ENCODE results near the gene SLC5A11.

SLC5A11 gene

DNA sequence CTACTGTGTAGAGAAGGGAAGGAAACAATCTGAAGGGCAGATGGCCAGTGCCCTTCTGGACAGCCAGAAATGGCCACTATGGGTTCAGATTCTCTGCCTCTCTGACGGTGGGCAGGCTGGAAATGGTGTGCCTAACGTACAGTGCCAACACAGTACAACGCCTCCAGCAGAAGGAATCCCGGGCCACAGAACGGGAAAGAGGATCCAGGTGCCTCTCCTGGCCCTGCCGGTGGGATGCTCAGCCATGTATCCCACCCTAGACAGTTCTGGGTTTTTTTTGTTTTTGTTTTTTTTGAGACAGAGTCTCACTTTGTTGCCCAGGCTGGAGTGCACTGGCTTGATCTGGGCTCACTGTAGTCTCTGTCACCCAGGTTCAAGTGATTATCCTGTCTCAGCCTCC, 71.5 kb downstream of the SLC5A11 start:
- DNase-seq = no peak

DNA sequence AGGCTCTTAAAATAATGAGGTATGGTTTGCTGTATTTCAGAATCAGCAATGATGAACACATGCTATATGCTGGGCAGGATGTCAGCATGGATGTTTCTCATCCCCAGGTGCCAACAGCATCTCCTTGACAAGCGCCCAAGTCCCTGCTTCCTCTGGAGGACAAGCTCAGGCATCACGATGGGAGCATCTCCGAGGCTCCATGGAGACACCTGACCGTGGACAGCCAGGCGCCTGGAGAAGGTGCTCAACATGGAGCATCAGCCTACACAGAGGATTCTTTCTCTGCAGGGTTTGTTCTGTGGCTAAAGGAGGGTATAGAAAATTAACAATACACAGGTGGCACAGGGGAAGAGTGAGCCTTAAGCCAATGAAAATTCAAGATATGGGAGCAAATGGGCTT, 72.1 kb downstream of the SLC5A11 start:
- no peak for DNase-seq

DNA sequence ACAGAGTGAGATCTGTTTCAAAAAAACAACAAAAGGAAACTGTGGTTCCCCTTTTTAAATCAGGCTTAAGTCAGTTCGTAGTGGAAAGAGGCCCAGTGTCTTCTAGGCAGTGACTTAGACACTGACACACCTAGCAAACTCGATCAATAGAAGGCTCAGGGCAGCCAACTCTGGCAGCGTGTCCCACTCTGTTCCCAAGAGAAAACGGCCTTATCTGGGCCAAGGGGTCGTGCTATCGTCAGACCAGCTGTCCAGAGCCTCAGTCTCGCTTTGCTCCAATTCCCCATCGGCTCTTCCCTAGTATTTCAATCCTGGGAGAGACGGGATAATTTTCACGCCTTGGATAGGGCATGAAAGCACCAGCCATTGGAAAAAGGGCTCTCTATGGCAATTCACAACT, 72.9 kb downstream of the SLC5A11 start:
- no peak for DNase-seq

DNA sequence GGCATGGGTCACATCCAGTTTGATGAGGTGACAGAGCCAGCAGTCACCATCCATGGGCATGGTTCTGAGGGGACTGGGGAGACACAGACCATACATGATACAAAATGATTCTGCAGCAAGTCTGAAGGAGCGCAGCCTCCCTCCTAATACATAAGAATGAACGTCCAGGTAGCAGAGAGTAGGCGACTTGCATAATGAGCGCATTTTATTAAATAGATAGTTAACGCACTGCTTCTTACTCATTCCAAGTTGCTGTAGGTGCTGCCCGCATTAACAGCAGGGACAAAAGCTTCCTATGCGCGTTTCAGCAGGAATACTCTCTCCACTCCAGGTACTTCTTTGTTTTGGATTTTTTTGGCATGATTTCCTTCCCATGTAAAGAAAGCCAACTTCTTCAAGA, 73.8 kb downstream of the SLC5A11 start:
- DNase-seq = no peak

DNA sequence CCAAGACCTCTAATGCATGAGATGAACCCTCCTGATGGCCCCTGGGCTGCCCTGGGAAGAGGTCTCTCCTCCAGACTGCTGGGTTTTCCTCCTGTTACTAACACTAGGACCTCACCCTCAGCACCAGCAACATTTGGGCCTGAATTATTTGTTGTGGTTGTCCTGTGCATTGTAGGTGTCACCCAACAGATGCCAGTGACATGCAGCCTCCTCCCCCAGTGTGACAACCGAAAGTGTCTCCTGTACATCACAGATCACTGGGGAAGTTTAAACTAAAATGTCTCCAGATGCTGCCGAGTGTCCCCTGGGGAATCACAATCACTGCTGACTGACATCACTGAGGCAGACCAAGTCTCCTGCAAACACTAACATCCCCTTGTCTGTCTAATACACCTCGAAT, 74.8 kb downstream of the SLC5A11 start:
- no peak for DNase-seq

DNA sequence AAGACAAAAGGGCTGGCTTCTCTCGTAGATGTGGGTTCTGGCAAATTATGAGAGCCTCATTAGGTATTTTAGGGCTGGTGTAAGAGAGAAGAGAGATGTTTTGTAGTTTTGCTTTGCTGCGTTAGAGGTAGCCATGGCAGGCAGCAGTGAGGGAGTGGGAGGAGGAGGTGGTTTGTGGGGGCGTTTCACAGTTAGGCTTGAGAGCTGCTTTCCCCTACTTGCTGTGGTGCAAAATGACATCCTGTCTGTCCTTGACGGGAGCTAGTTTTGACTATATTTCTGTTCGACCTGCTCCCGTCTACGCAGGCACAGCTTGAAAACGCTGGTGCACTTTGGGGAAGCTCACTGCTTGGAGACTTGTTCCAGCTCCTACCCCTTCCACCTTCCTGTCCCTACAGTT, 75.5 kb downstream of the SLC5A11 start:
- no peak for DNase-seq

DNA sequence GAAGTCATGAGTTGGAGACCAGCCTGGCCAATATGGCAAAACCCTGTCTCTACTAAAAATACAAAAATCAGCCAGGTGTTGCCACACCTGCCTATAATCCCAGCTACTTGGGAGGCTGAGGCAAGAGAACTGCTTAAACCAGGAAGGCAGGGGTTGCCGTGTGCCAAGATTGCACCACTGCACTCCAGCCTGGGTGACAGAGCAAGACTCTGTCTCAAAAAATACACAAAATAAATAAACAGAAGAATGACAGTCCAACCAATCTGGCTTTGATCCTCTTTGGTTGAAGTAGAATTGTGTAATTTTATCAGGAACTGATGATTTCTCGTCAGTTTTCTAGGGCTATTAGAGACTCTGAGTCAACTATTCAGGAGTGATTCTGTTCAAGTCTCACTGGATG, 79.4 kb downstream of the SLC5A11 start:
- no peak for DNase-seq

DNA sequence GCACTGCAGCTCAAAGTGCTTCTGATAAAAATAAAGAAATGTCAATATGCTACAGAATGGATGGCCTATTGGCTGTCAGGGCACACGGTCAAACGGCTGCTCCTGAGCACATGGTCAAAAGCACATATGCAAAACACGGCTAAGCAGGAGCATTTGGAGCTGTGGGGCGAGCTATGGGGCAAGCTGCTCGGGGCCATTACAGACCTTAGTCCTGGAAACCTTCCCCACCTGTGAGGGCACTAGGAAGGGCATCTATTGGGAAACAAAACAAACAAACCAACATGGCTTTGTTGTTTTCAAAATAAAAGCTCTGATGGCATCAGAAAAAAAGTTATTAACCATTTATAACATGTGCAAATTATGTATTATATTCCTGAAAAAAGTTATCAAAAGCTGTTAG, 83.6 kb downstream of the SLC5A11 start:
- DNase-seq = no peak

DNA sequence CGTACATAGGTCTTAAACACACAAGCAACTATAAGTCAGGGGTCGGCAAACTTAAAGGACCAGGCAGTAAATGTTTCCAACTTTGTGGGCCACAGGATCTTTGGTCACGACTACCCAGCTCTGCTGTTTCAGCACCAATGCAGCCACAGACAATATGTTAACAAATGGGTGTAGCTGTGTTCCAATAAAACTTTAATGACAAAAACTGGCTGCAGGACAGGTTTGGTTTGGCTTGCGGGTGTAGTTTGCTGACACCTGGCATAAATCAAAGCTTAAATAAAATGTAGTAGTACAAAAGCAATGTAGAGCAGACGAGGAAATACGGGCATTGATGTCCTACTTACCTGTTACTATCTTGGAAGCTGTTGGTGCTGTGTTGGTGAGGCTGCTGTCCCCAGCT, 84.7 kb downstream of the SLC5A11 start:
- DNase-seq = no peak

DNA sequence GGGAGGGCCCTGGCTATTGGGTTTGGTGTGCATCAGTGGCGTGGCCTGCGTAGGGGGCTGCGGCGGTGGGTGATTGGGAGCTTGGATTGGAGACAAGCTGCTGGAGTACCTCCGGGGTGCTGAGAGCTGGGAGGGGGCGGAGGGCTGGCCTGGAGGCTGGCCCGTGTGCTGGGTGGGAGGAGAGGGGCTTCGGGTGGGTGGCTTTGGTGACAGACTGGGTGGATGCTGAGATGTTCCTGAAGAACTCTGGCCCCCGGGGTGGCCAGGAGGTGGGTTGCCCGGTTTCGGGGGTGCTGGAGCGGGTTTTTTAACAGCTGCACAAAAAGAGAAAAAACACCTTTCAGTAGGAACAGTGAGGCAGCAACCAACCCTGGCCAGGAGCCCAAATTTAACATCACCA, 85.3 kb downstream of the SLC5A11 start:
- DNase-seq = no peak

DNA sequence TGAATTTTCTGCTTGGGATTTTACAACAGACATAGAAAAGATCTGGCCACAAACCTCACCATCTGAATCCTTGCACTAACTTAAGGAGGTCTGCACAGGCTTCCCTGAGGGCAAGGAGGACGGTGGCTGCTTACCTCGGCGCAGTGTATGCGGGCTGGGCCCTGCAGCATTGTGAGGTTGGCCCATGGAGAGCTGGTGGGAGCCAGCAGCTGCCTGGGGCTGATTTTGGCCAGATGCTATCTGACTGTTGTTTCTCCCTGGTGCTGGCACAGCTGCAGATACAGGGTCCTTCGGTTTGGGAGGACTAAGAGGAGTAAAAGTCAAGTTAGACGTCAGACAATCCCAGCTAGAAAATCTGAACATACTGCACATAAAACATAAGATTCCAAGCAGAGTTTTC, 89.6 kb downstream of the SLC5A11 start:
- DNase-seq = no peak

DNA sequence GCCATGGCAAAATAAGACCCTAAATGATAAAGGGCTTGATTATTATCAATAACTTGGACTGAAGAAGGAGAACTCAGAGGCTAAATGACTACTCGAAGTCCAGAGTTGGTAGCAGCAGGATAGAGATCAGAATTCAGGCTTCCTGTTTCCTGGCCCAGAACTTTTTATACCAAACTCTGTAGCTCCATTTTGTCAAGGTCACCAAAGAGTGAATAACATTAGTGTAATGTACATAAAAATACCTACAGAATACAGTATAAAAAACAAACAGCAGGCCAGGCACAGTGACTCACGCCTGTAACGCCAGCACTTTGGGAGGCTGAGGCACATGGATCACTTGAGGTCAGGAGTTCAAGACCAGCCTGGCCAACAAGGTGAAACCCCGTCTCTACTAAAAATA, 90.4 kb downstream of the SLC5A11 start:
- no peak for DNase-seq

DNA sequence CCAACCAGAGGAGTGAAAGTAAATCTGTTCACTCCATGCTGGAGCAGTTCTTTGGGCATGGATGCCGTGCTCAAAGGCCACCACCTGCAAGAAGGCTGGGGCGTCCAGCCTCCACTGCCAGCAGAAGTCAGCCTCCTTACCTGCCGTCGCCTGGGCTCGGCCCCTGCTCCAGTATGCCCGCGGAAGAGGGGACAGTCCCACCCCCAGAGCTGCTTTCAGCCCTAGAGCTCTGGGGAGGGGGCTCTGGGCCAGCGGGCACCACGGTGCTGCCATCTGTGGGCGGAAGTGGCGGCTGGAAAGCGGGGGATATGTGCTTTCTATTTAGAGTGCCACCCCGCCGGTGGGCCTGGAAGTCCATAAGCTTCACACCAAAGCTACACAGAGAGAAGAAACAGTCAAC, 93.5 kb downstream of the SLC5A11 start:
- DNase-seq = peak in 1 of 58 donors; percentile 2

DNA sequence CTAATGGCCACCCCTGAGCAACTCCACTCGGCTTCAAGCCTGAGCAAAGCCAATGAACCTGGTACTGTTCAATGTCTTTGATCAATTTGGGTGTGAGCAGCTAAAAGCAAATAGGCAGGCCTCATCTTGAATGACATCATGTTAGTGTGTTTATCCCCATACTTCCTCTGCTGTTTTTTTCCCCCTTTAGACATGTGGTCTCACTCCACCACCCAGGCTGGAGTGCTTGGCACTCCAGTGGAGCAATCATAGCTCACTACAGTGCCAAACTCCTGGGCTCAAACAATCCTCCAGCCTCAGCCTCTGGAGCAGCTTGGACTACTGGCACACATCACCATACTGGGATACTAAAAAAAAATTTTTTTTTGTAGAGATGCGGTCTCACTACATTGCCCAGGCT, 94.0 kb downstream of the SLC5A11 start:
- no peak for DNase-seq

DNA sequence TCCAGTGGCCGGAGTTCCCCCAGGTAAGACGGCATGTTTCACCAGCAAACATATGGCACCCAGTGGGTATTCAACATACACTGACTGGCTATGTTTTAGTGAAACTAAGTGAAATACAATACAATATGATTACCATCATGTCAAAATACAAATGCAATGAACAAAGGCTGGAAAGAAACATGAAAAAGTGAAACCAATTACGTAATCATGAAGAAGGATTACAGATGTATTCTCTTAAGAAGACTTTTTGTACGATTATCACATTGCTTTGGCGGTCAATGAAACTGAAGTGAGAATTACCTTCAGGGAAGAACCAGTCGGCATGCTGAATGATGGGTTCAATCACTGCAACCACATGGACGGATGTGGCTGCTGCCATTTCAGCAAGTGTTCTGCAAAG, 97.7 kb downstream of the SLC5A11 start:
- no peak for DNase-seq

DNA sequence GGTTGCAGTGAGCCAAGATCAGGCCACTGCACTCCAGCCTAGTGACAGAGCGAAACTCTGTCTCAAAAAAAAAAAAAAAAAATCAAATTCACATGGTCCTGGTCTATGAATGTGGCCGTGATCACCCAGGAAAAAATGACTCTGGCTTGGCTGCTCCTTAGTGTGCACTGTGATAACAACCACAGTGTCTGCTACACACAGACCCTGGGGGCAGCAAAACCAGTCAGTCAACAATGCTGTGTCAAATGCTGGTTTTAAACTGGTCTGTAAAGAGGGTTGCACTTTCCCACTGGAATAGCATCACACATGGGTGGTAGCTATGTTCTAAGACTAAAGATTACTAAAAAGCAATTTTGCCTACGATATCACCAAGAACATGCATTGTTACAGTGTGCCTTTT, 98.4 kb downstream of the SLC5A11 start:
- no peak for DNase-seq

DNA sequence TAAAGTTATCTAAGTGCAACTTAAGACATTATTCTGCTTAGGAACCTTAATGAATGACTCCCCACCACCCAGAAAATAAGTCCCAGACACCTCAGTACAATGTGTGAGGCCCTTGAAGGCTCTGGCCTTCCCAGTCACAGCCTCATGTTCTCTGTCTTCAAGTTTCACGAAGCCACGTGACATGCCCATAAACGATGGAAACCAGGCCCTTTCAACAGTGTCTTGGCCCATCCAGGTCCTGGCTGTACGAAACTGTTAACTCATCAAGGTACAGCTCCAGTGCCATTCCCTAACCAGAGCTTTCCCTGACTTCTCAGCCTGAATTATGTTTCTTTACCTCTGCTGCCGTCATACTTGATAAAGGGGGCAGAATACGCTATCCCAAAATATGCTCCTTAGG, 100.4 kb downstream of the SLC5A11 start:
- no peak for DNase-seq

DNA sequence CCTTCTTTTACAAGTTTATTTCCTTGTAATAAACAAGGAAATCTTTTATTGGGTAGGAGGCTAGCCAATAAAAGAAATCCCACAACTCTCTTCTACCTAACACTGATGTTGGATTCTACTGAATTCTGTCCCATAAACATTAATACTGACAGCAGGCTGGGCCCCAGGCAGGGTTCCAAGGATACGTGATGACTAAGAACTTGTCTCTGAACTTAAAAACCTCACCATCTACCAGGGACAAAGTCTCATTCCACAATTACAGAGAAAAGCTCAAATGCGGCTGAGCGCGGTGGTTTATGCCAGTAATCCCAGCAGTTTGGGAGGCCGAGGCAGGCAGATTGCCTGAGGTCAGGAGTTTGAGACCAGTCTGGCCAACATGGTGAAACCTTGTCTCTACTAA, 104.5 kb downstream of the SLC5A11 start:
- DNase-seq = no peak

DNA sequence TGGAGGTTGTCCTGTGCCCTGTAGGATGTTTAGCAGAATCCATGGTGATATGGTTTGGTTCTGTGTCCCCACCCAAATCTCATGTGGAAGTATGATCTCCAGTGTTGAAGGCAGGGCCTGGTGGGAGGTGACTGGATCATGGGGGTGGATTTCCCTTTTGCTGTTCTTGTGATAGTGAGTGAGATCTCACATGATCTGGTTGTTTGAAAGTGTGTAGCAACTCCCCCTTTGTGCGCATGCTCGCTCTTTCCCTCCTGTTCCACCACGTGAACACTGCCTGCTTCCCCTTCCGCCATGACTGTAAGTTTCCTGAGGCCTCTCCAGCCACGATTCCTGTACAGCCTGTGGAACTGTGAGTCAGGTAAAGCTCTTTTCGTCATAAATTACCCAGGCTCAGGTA, 107.5 kb downstream of the SLC5A11 start:
- DNase-seq = no peak

DNA sequence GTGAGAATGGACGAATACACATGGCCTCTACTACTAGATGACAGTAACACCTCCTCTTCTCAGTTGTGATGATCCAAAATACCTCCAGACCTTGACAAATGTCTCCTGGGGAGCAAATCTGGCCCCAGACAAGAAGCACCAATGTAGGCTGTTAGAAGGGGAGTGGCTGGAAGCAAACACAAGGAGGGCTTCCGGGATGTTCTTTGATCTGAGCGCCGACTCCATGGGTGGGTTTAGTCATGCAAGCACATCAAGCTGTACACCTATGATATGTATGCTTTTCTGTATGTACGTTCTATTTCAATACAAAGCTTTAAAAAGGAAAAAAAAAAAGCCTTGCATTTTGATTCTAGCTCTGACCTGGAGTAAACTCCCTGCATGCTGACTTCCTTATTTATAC, 108.0 kb downstream of the SLC5A11 start:
- DNase-seq = no peak

DNA sequence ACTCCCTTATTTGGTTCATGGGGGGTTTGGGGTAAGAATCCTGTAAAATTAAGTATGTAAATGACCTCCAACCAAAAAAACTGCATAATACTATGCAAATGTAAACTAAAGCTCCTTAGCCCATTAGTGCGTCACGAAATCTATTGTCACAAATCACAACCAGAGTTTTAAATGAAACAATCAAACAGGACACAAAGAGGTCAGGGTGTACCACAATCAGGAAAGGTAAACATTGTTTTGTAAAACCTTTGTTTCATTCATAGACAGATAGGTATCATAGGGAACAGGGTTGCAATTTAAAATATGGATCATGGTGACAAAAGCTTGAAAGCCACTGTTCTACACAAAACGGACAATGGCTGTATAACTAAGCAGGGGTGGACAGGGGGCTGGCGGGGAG, 108.4 kb downstream of the SLC5A11 start:
- DNase-seq = no peak

DNA sequence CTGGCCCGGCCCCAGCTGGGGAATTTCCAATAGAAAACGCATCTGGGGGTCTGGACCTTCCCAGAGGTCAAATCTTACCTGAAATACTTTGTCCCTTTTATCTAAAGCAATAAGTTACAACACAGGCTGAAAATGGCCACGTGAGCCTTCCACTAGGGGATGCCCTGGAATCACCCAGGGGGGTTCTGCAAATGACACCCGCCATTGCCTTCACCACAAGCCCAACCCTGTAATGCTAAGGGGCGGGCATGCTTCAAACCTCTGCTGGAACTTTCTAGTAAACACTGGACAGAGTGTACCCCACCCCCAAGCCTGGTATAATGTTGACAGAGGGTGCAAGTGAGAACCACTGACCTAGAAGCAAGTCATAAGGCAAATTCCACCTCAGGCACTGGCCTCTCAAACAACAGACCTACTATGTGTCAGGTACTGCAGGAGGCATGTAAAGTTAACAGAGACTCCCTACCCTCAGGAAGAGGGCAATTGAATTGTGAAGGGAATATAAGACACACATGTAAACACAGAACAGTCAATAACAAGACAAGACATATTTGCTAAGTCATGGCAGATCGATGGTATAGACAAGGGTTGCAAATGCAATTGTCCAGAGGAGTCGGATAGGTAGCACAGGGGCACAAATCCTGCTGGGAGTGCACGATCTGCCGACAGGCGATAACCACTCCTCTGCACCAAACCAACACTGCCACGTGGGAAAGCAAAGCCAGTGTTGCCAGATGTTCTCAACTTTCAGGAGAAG, 110.4 kb downstream of the SLC5A11 start:
- no peak for DNase-seq

DNA sequence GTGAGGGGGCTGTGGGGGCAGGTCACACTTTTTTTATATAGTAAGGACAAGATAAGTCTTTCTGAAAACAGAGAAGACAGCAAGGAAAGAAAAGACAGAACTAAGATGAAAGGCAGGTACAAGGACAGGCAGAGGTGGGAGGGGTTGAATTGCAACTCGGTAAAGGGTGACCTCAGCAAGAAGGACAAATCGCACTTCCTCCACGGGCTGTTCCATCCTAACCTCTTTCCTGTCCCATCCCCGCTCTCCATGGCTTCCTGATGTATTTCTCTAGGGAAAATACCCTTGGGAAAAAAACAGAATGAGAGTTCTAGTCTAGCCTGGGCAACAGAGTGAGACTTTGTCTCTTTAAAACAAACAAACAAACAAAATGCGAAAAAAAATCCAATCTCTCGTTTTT, 112.1 kb downstream of the SLC5A11 start:
- DNase-seq = no peak
